Measurements from ENCODE around the gene TIMM50. TPM values are rescaled to one million over a fixed set of nuclear protein-coding genes. Genes with fewer than 3 reads are reported as not detected.

Gene TIMM50
- total RNA-seq, 1 donor from 2014 or later, result 97.2 TPM

DNA sequence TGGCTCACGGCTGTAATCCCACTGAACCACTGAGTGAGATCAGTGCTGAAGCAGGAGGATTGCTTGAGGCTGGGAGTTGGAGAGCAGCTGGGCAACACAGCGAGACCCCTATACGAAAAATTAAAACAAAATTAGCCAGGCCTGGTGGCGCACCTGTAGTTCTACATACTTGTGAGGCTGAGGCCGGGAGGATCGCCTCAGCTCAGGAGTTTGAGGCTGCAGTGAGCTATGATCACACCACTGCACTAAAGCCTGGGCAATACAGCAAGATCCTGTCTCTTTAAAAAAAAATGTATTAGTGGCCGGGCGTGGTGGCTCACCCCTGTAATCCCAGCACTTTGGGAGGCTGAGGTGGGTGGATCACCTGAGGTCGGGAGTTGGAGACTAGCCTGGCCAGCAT lies 28.0 kb downstream of the TIMM50 start:
- peaks cover 12% of the 10 kb centered on the region for H3K27me3 ChIP-seq (ENCODE audit: insufficient read depth, low read length)
- no peaks in the 10 kb centered on the region for H3K4me1 Mint-ChIP-seq (ENCODE audit: low read depth, unreplicated experiment)
- no peaks in the 10 kb centered on the region for H3K36me3 ChIP-seq (ENCODE audit: insufficient read depth, low read length)
- no peak overlapping the region for H3K4me3 ChIP-seq (ENCODE audit: insufficient read depth, low read depth, low read length)
- no peaks in the 10 kb centered on the region for H4K20me1 ChIP-seq (ENCODE audit: insufficient read depth, low read length)
- H3K9ac ChIP-seq (ENCODE audit: low read length), result no peak overlapping the region
- no peak overlapping the region for H3K27ac Mint-ChIP-seq (ENCODE audit: unreplicated experiment)
- peaks cover 3% of the 10 kb centered on the region for H3K36me3 Mint-ChIP-seq (ENCODE audit: low read depth, unreplicated experiment)
- H3K9me3 ChIP-seq (ENCODE audit: insufficient read depth, low read depth, low read length), result no peaks in the 10 kb centered on the region
- H3K4me1 ChIP-seq (ENCODE audit: insufficient read depth, low read length), result peaks cover 3% of the 10 kb centered on the region
- H3K27me3 Mint-ChIP-seq (ENCODE audit: low read depth, unreplicated experiment), result peaks cover 57% of the 10 kb centered on the region
- TF ChIP-seq EZH2 (IDR thresholded peaks at IDR 0.05; ENCODE audit: insufficient read depth, low read length) (no peak), CTCF (IDR thresholded peaks at IDR 0.05; ENCODE audit: insufficient read depth, low read depth, low read length) (no peak)
- H3K9me3 Mint-ChIP-seq (ENCODE audit: unreplicated experiment), result no peaks in the 10 kb centered on the region
- H3K27ac ChIP-seq (ENCODE audit: low read depth, low read length), result no peak overlapping the region
- H3K79me2 ChIP-seq (ENCODE audit: insufficient read depth, low read length), result no peaks in the 10 kb centered on the region
- H3K4me2 ChIP-seq (ENCODE audit: low read length), result no peak overlapping the region
- no peak for DNase-seq (ENCODE audit: low read depth)
- H2AFZ ChIP-seq (ENCODE audit: low read depth, low read length), result no peak overlapping the region
- no peak overlapping the region for H3K4me3 Mint-ChIP-seq (ENCODE audit: unreplicated experiment)
- no peak for FAIRE-seq

- peaks cover 3% of the 10 kb centered on the region for H3K36me3 Mint-ChIP-seq (ENCODE audit: low read depth, unreplicated experiment)
- H2AFZ ChIP-seq (ENCODE audit: low read depth, low read length), result no peak overlapping the region
Observed at GRCh38 chr19:39509233-39509632, 28.6 kb downstream of the TIMM50 start.

More at GRCh38 chr19:39509233-39509632, 28.6 kb downstream of the TIMM50 start:
- Histone ChIP-seq H3K79me2 (ENCODE audit: insufficient read depth, low read length) (no peaks in the 10 kb centered on the region), H4K20me1 (ENCODE audit: insufficient read depth, low read length) (no peaks in the 10 kb centered on the region), H3K4me3 (ENCODE audit: insufficient read depth, low read depth, low read length) (no peak overlapping the region), H3K9me3 (ENCODE audit: insufficient read depth, low read depth, low read length) (no peaks in the 10 kb centered on the region), H3K4me1 (ENCODE audit: insufficient read depth, low read length) (peaks cover 3% of the 10 kb centered on the region), H3K36me3 (ENCODE audit: insufficient read depth, low read length) (no peaks in the 10 kb centered on the region), H3K27me3 (ENCODE audit: insufficient read depth, low read length) (peaks cover 17% of the 10 kb centered on the region), H3K27ac (ENCODE audit: low read depth, low read length) (no peak overlapping the region), H3K4me2 (ENCODE audit: low read length) (no peak overlapping the region), H3K9ac (ENCODE audit: low read length) (no peak overlapping the region)
- no peaks in the 10 kb centered on the region for H3K9me3 Mint-ChIP-seq (ENCODE audit: unreplicated experiment)
- H3K27ac Mint-ChIP-seq (ENCODE audit: unreplicated experiment), result no peak overlapping the region
- FAIRE-seq (no peak), DNase-seq (ENCODE audit: low read depth) (no peak)
- H3K27me3 Mint-ChIP-seq (ENCODE audit: low read depth, unreplicated experiment), result peaks cover 57% of the 10 kb centered on the region
- H3K4me1 Mint-ChIP-seq (ENCODE audit: low read depth, unreplicated experiment), result no peaks in the 10 kb centered on the region
- H3K4me3 Mint-ChIP-seq (ENCODE audit: unreplicated experiment), result no peak overlapping the region
- TF ChIP-seq EZH2 (IDR thresholded peaks at IDR 0.05; ENCODE audit: insufficient read depth, low read length) (no peak), CTCF (IDR thresholded peaks at IDR 0.05; ENCODE audit: insufficient read depth, low read depth, low read length) (no peak)

Data from astrocyte (in vitro differentiated cells and primary cell).